Psoas muscle (tissue), 8 donors: ENCODE data around the gene DISC1. TPM values are rescaled to one million over a fixed set of nuclear protein-coding genes. Genes with fewer than 3 reads are reported as not detected.
"Not testable (repeated sequence)": the region's sequence is repeated elsewhere in the genome, so short reads cannot be mapped to it uniquely, and the experiment has no call there.

ENCODE experiments used
- ATAC-seq, 4 donors: fragments of 200-7000 bp; cut with Tn5 transposase; one replicate each; pipeline ENCODE4 v1.9.1; 2020; ENCODE audit warnings: moderate library complexity in 3 of 4, mild to moderate bottlenecking in 2 of 4
- DNase-seq, 2 donors: peaks; one replicate each; pipeline ENCODE4 v3.0.0-alpha.2; 2020
- H3K27ac ChIP-seq: fragments of 200-600 bp; one replicate; pipeline ENCODE4 v1.8.0; 2022
- H3K27me3 ChIP-seq, 3 donors: fragments of 200-600 bp in 1 of 3; one replicate each; pipeline versions ENCODE4 v1.6.1 to v1.8.0; 2013 to 2022; ENCODE audit warnings: low read length in 2 of 3, mild to moderate bottlenecking in 2 of 3, moderate library complexity in 1 of 3; ENCODE audit not compliant: insufficient read depth in 3 of 3
- H3K36me3 ChIP-seq, 2 donors: fragments of 200-600 bp in 1 of 2; one replicate each; pipeline versions ENCODE4 v1.6.1 to v1.8.0; 2013 to 2022; ENCODE audit warnings: low read depth in 1 of 2, mild to moderate bottlenecking in 1 of 2, moderate library complexity in 1 of 2; ENCODE audit not compliant: insufficient read depth in 1 of 2
- H3K4me1 ChIP-seq: fragments of 200-600 bp; one replicate; pipeline ENCODE4 v1.8.0; 2022
- H3K4me3 ChIP-seq: fragments of 200-600 bp; one replicate; pipeline ENCODE4 v1.8.0; 2022; ENCODE audit warnings: mild to moderate bottlenecking
- H3K9me3 ChIP-seq: fragments of 200-600 bp; one replicate; pipeline ENCODE4 v1.8.0; 2022
- CTCF ChIP-seq: fragments of 200-600 bp; IDR thresholded peaks from one replicate; pipeline ENCODE4 v1.8.0; 2022; ENCODE audit warnings: antibody characterized with exemption
- WGBS, 3 donors: extraction: QIAGEN DNeasy Blood & Tissue Kit; methylation state at CpG; one replicate each; pipeline versions ENCODE4 v1.1.6 to v1.1.7; 2013; 5-methylcytosine and 5-hydroxymethylcytosine counted together
- intact Hi-C, 2 donors: fragments of 100-400 bp; cut with DNase I; formaldehyde crosslinking; loops; one replicate each; pipeline versions ENCODE4 v1.11.0 to v1.14.2; 2022
- polyA plus RNA-seq, 3 donors: library from polyadenylated mRNA; stranded (reverse); fragments of 200-250 nt; gene quantifications; one replicate each; pipeline ENCODE4 v1.2.3, GENCODE V29; 2013
- total RNA-seq, 4 donors: library from RNA; stranded (reverse); fragmentation: NEBNext Ultra II Directional in 2 of 4; extraction: Animal tissue kit (Norgen Biotek cat#: 25700) in 2 of 4; gene quantifications; one replicate each; pipeline versions ENCODE4 v1.2.1 to v1.2.4, GENCODE V29; 2021 to 2023
- donor health status: healthy with polysubstance abuse.
- donor health status: DM: no; HTN: no; CAD: no; lungs with moderate emphysema.
- donor health status: Bipolar disorder and iron deficiency.
- donor health status: healthy.
- donor health status: DM: yes; HTN: yes; CAD: no.
- donor health status: DM: no; HTN: no; CAD: no.
- donor health status: DM: no; HTN: no; CAD: no.
- donor health status: DM: yes; HTN: yes; CAD: no.

DISC1 gene
- total and polyA plus RNA-seq, 7 donors: 0.35 to 2.8 (median 1.6) TPM

GRCh38 chr1:231757759-231758158 is 131.2 kb downstream of the DISC1 start:
- H3K27me3 ChIP-seq: no peaks in the 10 kb centered on the region
- intact Hi-C loops: loop anchor here in 1 of 2 donors (1.0 kb wide), 1 partner anchor 49 kb away; no protein-coding TSS in a partner anchor
- TF ChIP-seq CTCF: no peak
- no peaks in the 10 kb centered on the region for H3K36me3 ChIP-seq
- H3K27ac ChIP-seq: no peak overlapping the region
- peaks cover 3% of the 10 kb centered on the region for H3K9me3 ChIP-seq
- H3K4me1 ChIP-seq: peaks cover 2% of the 10 kb centered on the region
- no peak for DNase-seq
- no peak overlapping the region for H3K4me3 ChIP-seq
- ATAC-seq: no peak
- 97 to 99% (median 97%) methylated on average over 8 of the region's 8 CpGs for WGBS, 3 donors

- TF ChIP-seq CTCF: no peak
- ATAC-seq: no peak
- 89 to 97% (median 96%) methylated on average over 3 of the region's 3 CpGs for WGBS, 3 donors
- Histone ChIP-seq H3K27ac (no peak overlapping the region), H3K27me3 (no peaks in the 10 kb centered on the region), H3K4me3 (no peak overlapping the region), H3K9me3 (no peaks in the 10 kb centered on the region), H3K4me1 (peaks cover 2% of the 10 kb centered on the region), H3K36me3 (no peaks in the 10 kb centered on the region)
- no peak for DNase-seq
- intact Hi-C loops: no loop called here
Measured at GRCh38 chr1:231761252-231761651, 134.7 kb downstream of the DISC1 start.

- Histone ChIP-seq H3K27ac (no peak overlapping the region), H3K4me3 (no peak overlapping the region), H3K36me3 (no peaks in the 10 kb centered on the region), H3K27me3 (no peaks in the 10 kb centered on the region), H3K4me1 (peaks cover 2% of the 10 kb centered on the region), H3K9me3 (no peaks in the 10 kb centered on the region)
- intact Hi-C loops: no loop called here
- WGBS, 3 donors: 87 to 93% (median 90%) methylated on average over 6 of the region's 6 CpGs
- no peak for ATAC-seq
- TF ChIP-seq CTCF: no peak
- DNase-seq: no peak
Measured at GRCh38 chr1:231761747-231762541, 135.4 kb downstream of the DISC1 start.

GRCh38 chr1:231763456-231763855 is 136.9 kb downstream of the DISC1 start:
- H3K36me3 ChIP-seq: no peaks in the 10 kb centered on the region
- no peak overlapping the region for H3K27ac ChIP-seq
- no peak overlapping the region for H3K4me3 ChIP-seq
- ATAC-seq (no peak), DNase-seq (no peak)
- no peaks in the 10 kb centered on the region for H3K4me1 ChIP-seq
- WGBS, 3 donors: 94 to 95% (median 95%) methylated on average over 2 of the region's 2 CpGs
- H3K9me3 ChIP-seq: no peaks in the 10 kb centered on the region
- TF ChIP-seq CTCF: no peak
- H3K27me3 ChIP-seq: no peaks in the 10 kb centered on the region
- intact Hi-C loops: no loop called here

- ATAC-seq, H3K36me3 ChIP-seq, H3K4me1 ChIP-seq, H3K4me3 ChIP-seq, H3K27ac ChIP-seq, H3K27me3 ChIP-seq, intact Hi-C loops, H3K9me3 ChIP-seq, DNase-seq: not testable (repeated sequence)
- 79 to 91% (median 81%) methylated on average over 7 of the region's 7 CpGs for WGBS, 3 donors
Measured at GRCh38 chr1:231765825-231766224, 139.2 kb downstream of the DISC1 start.
